Subcutaneous abdominal adipose tissue (tissue), 5 donors: ENCODE data around the gene LRP2.
"Not testable (repeated sequence)": the region's sequence is repeated elsewhere in the genome, so short reads cannot be mapped to it uniquely, and the experiment has no call there.

Experiments
- H3K27ac ChIP-seq: one replicate; pipeline ENCODE4 v1.7.0; 2013; ENCODE audit warnings: low read depth, mild to moderate bottlenecking, inconsistent platforms, low read length, moderate library complexity
- H3K27me3 ChIP-seq, 5 donors: one replicate each; pipeline ENCODE4 v1.7.0; 2013; ENCODE audit warnings: low read length in 5 of 5, inconsistent platforms in 1 of 5; ENCODE audit not compliant: control insufficient read depth in 5 of 5, insufficient read depth in 4 of 5
- H3K36me3 ChIP-seq, 5 donors: one replicate each; pipeline ENCODE4 v1.7.0; 2013; ENCODE audit warnings: low read length in 5 of 5; ENCODE audit not compliant: control insufficient read depth in 5 of 5, insufficient read depth in 5 of 5
- H3K4me1 ChIP-seq, 5 donors: one replicate each; pipeline ENCODE4 v1.7.0; 2013; ENCODE audit warnings: low read length in 5 of 5, mild to moderate bottlenecking in 3 of 5, moderate library complexity in 1 of 5; ENCODE audit not compliant: control insufficient read depth in 5 of 5, insufficient read depth in 5 of 5
- H3K4me3 ChIP-seq, 5 donors: one replicate each; pipeline ENCODE4 v1.7.0; 2013; ENCODE audit warnings: low read length in 5 of 5, low read depth in 1 of 5
- H3K9ac ChIP-seq, 5 donors: one replicate each; pipeline ENCODE4 v1.7.0; 2013; ENCODE audit warnings: low read length in 5 of 5, mild to moderate bottlenecking in 4 of 5, moderate library complexity in 3 of 5
- H3K9me3 ChIP-seq, 5 donors: one replicate each; pipeline ENCODE4 v1.7.0; 2013; ENCODE audit warnings: low read length in 5 of 5; ENCODE audit not compliant: control insufficient read depth in 5 of 5
- donor health status: healthy.
- donor health status: healthy.
- donor health status: healthy.
- donor health status: healthy.
- donor health status: healthy.

The LRP2 gene

GRCh38 chr2:169137924-169138323, 224.4 kb downstream of the LRP2 start:
- Histone ChIP-seq H3K4me3 (no peak overlapping the region), H3K9ac (no peak overlapping the region), H3K4me1 (no peaks in the 10 kb centered on the region), H3K27me3 (no peaks in the 10 kb centered on the region), H3K27ac (no peak overlapping the region), H3K36me3 (no peaks in the 10 kb centered on the region), H3K9me3 (no peaks in the 10 kb centered on the region)

- H3K9ac ChIP-seq: no peak overlapping the region
- H3K36me3 ChIP-seq: no peaks in the 10 kb centered on the region
- H3K4me1 ChIP-seq: no peaks in the 10 kb centered on the region
- no peak overlapping the region for H3K27ac ChIP-seq
- no peak overlapping the region for H3K4me3 ChIP-seq
- H3K27me3 ChIP-seq: no peaks in the 10 kb centered on the region
- no peaks in the 10 kb centered on the region for H3K9me3 ChIP-seq
Observed at GRCh38 chr2:169136885-169137534, 225.3 kb downstream of the LRP2 start.

- H3K27ac ChIP-seq, H3K4me1 ChIP-seq, H3K27me3 ChIP-seq, H3K9ac ChIP-seq, H3K9me3 ChIP-seq, H3K4me3 ChIP-seq, H3K36me3 ChIP-seq: not testable (repeated sequence)
Observed at GRCh38 chr2:169136428-169136827, 225.9 kb downstream of the LRP2 start.

GRCh38 chr2:169134272-169134671, 228.1 kb downstream of the LRP2 start:
- H3K4me1 ChIP-seq, H3K4me3 ChIP-seq, H3K27me3 ChIP-seq, H3K9ac ChIP-seq, H3K27ac ChIP-seq, H3K36me3 ChIP-seq, H3K9me3 ChIP-seq: not testable (repeated sequence)

GRCh38 chr2:169131587-169132512, 230.5 kb downstream of the LRP2 start:
- H3K4me1 ChIP-seq: no peaks in the 10 kb centered on the region
- no peaks in the 10 kb centered on the region for H3K36me3 ChIP-seq
- H3K9me3 ChIP-seq: no peaks in the 10 kb centered on the region
- H3K27me3 ChIP-seq: no peaks in the 10 kb centered on the region
- no peak overlapping the region for H3K9ac ChIP-seq
- H3K4me3 ChIP-seq: no peak overlapping the region
- H3K27ac ChIP-seq: no peak overlapping the region

DNA sequence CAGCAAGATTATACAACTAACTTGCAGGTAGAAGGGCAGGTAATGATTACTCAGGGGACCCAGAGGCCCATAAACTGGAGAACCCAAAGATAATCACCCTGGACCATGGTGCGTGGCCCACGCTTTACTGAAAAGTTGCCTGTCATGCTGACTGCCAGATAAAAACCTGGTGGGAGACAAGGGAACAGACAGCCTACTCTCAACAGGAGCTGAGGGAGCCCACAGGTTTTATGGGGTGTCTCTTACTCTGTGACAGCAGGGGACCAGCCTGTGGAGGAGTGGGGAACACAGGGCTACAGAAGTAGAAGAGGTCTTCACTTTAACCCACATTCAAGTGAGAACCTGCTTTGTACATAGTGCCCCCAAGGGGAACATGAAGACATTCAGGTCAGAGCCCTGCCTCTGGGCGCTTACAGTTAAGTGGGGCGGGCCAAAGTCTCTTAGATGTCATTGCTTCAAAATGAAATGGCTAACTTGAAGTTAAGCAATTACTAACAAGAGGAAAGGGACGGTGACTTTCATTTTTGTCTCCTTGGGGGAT, 232.6 kb downstream of the LRP2 start:
- Histone ChIP-seq H3K27ac (no peak overlapping the region), H3K27me3 (no peaks in the 10 kb centered on the region), H3K4me1 (no peaks in the 10 kb centered on the region), H3K9ac (no peak overlapping the region), H3K36me3 (no peaks in the 10 kb centered on the region), H3K4me3 (no peak overlapping the region), H3K9me3 (no peaks in the 10 kb centered on the region)

- no peak overlapping the region for H3K27ac ChIP-seq
- peaks cover 0 to 8% (median 0%) of the 10 kb centered on the region in 5 donors for H3K27me3 ChIP-seq
- no peaks in the 10 kb centered on the region for H3K36me3 ChIP-seq
- no peak overlapping the region for H3K4me3 ChIP-seq
- H3K4me1 ChIP-seq: no peaks in the 10 kb centered on the region
- H3K9ac ChIP-seq: no peak overlapping the region
- peaks cover 0 to 4% (median 0%) of the 10 kb centered on the region in 5 donors for H3K9me3 ChIP-seq
Observed at GRCh38 chr2:169119851-169120250, 242.5 kb downstream of the LRP2 start.

GRCh38 chr2:169119123-169119760, 243.1 kb downstream of the LRP2 start:
- no peaks in the 10 kb centered on the region for H3K36me3 ChIP-seq
- H3K9me3 ChIP-seq: peaks cover 0 to 4% (median 0%) of the 10 kb centered on the region in 5 donors
- H3K4me1 ChIP-seq: no peaks in the 10 kb centered on the region
- H3K9ac ChIP-seq: no peak overlapping the region
- H3K27me3 ChIP-seq: peaks cover 0 to 8% (median 0%) of the 10 kb centered on the region in 5 donors
- H3K4me3 ChIP-seq: no peak overlapping the region
- no peak overlapping the region for H3K27ac ChIP-seq

DNA sequence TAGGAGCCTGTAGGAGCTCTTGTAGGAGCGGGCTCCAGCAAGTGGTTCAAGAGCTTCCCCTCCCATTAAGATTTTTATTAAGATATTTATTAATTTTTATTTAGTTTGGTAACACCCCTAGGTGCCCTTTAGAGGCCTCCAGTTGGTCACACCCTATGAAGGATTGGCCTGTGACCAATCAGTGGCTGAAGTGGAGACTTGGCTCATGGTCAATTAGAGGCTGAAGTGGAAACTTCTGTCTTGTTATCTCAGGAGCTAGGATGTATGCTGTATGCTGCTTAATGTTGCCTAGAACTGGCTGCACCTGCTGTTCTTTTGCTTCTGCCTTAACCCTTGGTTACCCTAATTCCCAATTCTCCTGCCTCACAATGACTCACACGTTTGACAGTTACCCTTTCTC, 244.3 kb downstream of the LRP2 start:
- Histone ChIP-seq H3K4me1 (no peaks in the 10 kb centered on the region), H3K9me3 (peaks cover 0 to 4% (median 0%) of the 10 kb centered on the region in 5 donors), H3K9ac (no peak overlapping the region), H3K4me3 (no peak overlapping the region), H3K27ac (no peak overlapping the region), H3K36me3 (no peaks in the 10 kb centered on the region), H3K27me3 (peaks cover 0 to 8% (median 0%) of the 10 kb centered on the region in 5 donors)

GRCh38 chr2:169116993-169117392, 245.3 kb downstream of the LRP2 start:
- Histone ChIP-seq H3K9ac (no peak overlapping the region), H3K36me3 (no peaks in the 10 kb centered on the region), H3K9me3 (peaks cover 0 to 4% (median 0%) of the 10 kb centered on the region in 5 donors), H3K27me3 (peaks cover 0 to 8% (median 0%) of the 10 kb centered on the region in 5 donors), H3K4me1 (no peaks in the 10 kb centered on the region), H3K4me3 (no peak overlapping the region), H3K27ac (no peak overlapping the region)
